ENCODE results near the gene GATA3.

DNA sequence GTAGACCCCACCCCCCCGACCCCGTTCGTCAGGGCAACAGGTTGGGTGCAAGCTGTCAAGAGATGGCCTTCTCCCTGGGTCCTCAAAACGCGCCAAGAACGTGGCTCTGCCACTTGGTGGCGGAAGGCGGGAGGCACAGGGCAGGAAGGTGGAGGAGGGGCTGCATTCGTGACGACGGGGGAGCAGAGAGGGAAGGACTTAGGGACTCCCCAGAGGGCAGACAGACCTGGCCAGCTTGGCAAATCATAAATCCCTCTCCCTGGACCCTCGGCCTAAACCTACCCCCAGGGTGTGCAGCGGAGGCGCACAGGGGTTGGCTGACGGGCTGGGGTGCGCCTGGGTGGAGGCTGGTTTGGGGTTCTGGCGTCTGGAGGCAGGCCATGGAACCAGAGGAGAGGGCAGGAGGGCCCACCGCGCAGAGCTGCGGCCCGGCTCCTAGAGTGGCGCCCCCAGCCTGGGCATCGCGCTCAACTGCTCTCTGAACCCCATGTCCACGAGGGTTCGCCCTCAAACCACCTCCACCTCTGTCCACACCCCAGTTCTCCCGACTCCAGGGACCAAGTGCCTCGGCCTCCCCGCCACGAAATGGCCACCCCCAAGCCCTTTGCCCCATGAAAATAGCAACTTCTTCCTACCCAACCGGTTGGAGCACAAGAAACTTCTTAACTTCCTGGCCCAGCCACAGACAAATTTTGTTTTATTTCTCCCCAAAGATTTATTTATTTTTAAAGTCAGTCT lies 10.8 kb upstream of the GATA3 start:
- TF ChIP-seq, protein P1, sequence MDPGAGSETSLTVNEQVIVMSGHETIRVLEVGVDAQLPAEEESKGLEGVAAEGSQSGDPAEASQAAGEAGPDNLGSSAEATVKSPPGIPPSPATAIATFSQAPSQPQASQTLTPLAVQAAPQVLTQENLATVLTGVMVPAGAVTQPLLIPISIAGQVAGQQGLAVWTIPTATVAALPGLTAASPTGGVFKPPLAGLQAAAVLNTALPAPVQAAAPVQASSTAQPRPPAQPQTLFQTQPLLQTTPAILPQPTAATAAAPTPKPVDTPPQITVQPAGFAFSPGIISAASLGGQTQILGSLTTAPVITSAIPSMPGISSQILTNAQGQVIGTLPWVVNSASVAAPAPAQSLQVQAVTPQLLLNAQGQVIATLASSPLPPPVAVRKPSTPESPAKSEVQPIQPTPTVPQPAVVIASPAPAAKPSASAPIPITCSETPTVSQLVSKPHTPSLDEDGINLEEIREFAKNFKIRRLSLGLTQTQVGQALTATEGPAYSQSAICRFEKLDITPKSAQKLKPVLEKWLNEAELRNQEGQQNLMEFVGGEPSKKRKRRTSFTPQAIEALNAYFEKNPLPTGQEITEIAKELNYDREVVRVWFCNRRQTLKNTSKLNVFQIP (CRISPR knock-in tag; IDR thresholded peaks at IDR 0.05; ENCODE audit: borderline replicate concordance, low read depth), result no peak
- TF ChIP-seq PATZ1 (CRISPR knock-in tag; IDR thresholded peaks at IDR 0.05; ENCODE audit: borderline replicate concordance) (no peak), CSDC2 (CRISPR knock-in tag; IDR thresholded peaks at IDR 0.05) (no peak), TCF4 (CRISPR knock-in tag; IDR thresholded peaks at IDR 0.05; ENCODE audit: borderline replicate concordance) (no peak), SNAI2 (CRISPR knock-in tag; IDR thresholded peaks at IDR 0.05) (no peak), CREB5 (CRISPR knock-in tag; IDR thresholded peaks at IDR 0.05; ENCODE audit: low read depth) (no peak), ISL1 (CRISPR knock-in tag; IDR thresholded peaks at IDR 0.05) (no peak), BACH2 (CRISPR knock-in tag; IDR thresholded peaks at IDR 0.05; ENCODE audit: borderline replicate concordance) (no peak), OSR1 (CRISPR knock-in tag; IDR thresholded peaks at IDR 0.05) (no peak), ARNTL (CRISPR knock-in tag; IDR thresholded peaks at IDR 0.05; ENCODE audit: borderline replicate concordance, low read depth) (no peak), TOX (CRISPR knock-in tag; IDR thresholded peaks at IDR 0.05; ENCODE audit: borderline replicate concordance) (no peak), ZFP3 (CRISPR knock-in tag; IDR thresholded peaks at IDR 0.05) (no peak), PPARA (CRISPR knock-in tag; IDR thresholded peaks at IDR 0.05; ENCODE audit: borderline replicate concordance) (no peak), ZNF565 (CRISPR knock-in tag; conservative IDR thresholded peaks at IDR 0.05; ENCODE audit: low read depth) (no peak)

Data from SK-N-SH treated with all-trans-retinoic acid at 6 μM for 48 hours (cell line).